SU-DHL-6 (cell line): ENCODE data around the gene ZNF579.

Experiments used
- CTCF ChIP-seq: fragments of 200-600 bp; sonication (generic); IDR thresholded peaks from one replicate; pipeline ENCODE4 v1.5.1; 2017; ENCODE audit warnings: antibody characterized with exemption, mild to moderate bottlenecking, low read length, moderate library complexity; ENCODE audit not compliant: insufficient read depth, poor library complexity, severe bottlenecking
- EZH2phosphoT487 ChIP-seq: fragments of 200-600 bp; sonication (generic), shearing (Covaris generic); conservative IDR thresholded peaks from 2 replicates; pipeline ENCODE4 v1.6.1; 2018; ENCODE audit warnings: mild to moderate bottlenecking, antibody characterized with exemption, low read length, moderate library complexity, mixed read lengths

GRCh38 chr19:55544776-55545439 lies 35.7 kb downstream of the ZNF579 start:
- TF ChIP-seq CTCF = no peak
- TF ChIP-seq EZH2phosphoT487 = no peak
